Activated naive CD4-positive, alpha-beta T cell treated with anti-CD3 and anti-CD28 coated beads, Interleukin-2, amount 10 ng/mL, durations not matched to agents 7 days and 5 days (primary cell): ENCODE data around the gene DHRSX.

Experiments used
- CTCF ChIA-PET: fragments of 350-600 bp; sonication (Branson Sonifier 250); formaldehyde crosslinking; loops from one replicate; lab custom pipeline; 2021; ENCODE audit warnings: antibody characterized with exemption; lab: Charles Lee
- DNase-seq: peaks from one replicate; pipeline ENCODE4 v3.0.0-alpha.2; 2020
- H3K27ac Mint-ChIP-seq: one replicate; pipeline ENCODE4 v1.8.0; 2021; ENCODE audit warnings: mild to moderate bottlenecking, moderate library complexity, mixed read lengths
- H3K27me3 Mint-ChIP-seq: one replicate; pipeline ENCODE4 v1.8.0; 2021; ENCODE audit warnings: mild to moderate bottlenecking, mixed read lengths
- H3K36me3 Mint-ChIP-seq: one replicate; pipeline ENCODE4 v1.8.0; 2021; ENCODE audit warnings: mixed read lengths
- H3K4me1 Mint-ChIP-seq: one replicate; pipeline ENCODE4 v1.8.0; 2021; ENCODE audit warnings: mixed read lengths
- H3K4me3 Mint-ChIP-seq: one replicate; pipeline ENCODE4 v1.8.0; 2021; ENCODE audit warnings: mild to moderate bottlenecking, moderate library complexity, mixed read lengths
- H3K9me3 Mint-ChIP-seq: one replicate; pipeline ENCODE4 v1.8.0; 2021; ENCODE audit warnings: mixed read lengths

The DHRSX gene

GRCh38 chrX:2410279-2411020, 90.3 kb downstream of the DHRSX start:
- Mint-ChIP-seq H3K27me3 (no peaks in the 10 kb centered on the region), H3K4me1 (no peaks in the 10 kb centered on the region), H3K36me3 (peaks cover 17% of the 10 kb centered on the region), H3K9me3 (peaks cover 9% of the 10 kb centered on the region), H3K4me3 (no peak overlapping the region), H3K27ac (no peak overlapping the region)
- CTCF ChIA-PET, result no interaction called here
- no peak for DNase-seq

- Mint-ChIP-seq H3K27ac (no peak overlapping the region), H3K27me3 (no peaks in the 10 kb centered on the region), H3K4me3 (no peak overlapping the region), H3K4me1 (no peaks in the 10 kb centered on the region), H3K36me3 (peaks cover 18% of the 10 kb centered on the region), H3K9me3 (peaks cover 9% of the 10 kb centered on the region)
- CTCF ChIA-PET, result no interaction called here
- DNase-seq, result no peak
Measured at GRCh38 chrX:2409796-2410195, 91.0 kb downstream of the DHRSX start.

- no peaks in the 10 kb centered on the region for H3K27me3 Mint-ChIP-seq
- H3K27ac Mint-ChIP-seq, result no peak overlapping the region
- no peaks in the 10 kb centered on the region for H3K4me1 Mint-ChIP-seq
- CTCF ChIA-PET, result no interaction called here
- no peak overlapping the region for H3K4me3 Mint-ChIP-seq
- no peak for DNase-seq
- H3K36me3 Mint-ChIP-seq, result peaks cover 21% of the 10 kb centered on the region
- H3K9me3 Mint-ChIP-seq, result peaks cover 9% of the 10 kb centered on the region
Measured at GRCh38 chrX:2408856-2409255, 91.9 kb downstream of the DHRSX start.

GRCh38 chrX:2406891-2407518, 93.8 kb downstream of the DHRSX start:
- CTCF ChIA-PET, result no interaction called here
- Mint-ChIP-seq H3K4me3 (no peak overlapping the region), H3K27me3 (no peaks in the 10 kb centered on the region), H3K36me3 (peaks cover 24% of the 10 kb centered on the region), H3K27ac (no peak overlapping the region), H3K9me3 (peaks cover 9% of the 10 kb centered on the region), H3K4me1 (no peaks in the 10 kb centered on the region)
- no peak for DNase-seq

- Mint-ChIP-seq H3K27ac (no peak overlapping the region), H3K4me1 (no peaks in the 10 kb centered on the region), H3K9me3 (peaks cover 9% of the 10 kb centered on the region), H3K4me3 (no peak overlapping the region), H3K36me3 (peaks cover 29% of the 10 kb centered on the region), H3K27me3 (no peaks in the 10 kb centered on the region)
- DNase-seq, result no peak
- CTCF ChIA-PET, result no interaction called here
Measured at GRCh38 chrX:2404776-2405175, 96.0 kb downstream of the DHRSX start.

- no peak overlapping the region for H3K27ac Mint-ChIP-seq
- no peak overlapping the region for H3K4me3 Mint-ChIP-seq
- no peak for DNase-seq
- H3K27me3 Mint-ChIP-seq, result no peaks in the 10 kb centered on the region
- CTCF ChIA-PET, result no interaction called here
- H3K36me3 Mint-ChIP-seq, result peaks cover 22% of the 10 kb centered on the region
- peaks cover 7% of the 10 kb centered on the region for H3K9me3 Mint-ChIP-seq
- H3K4me1 Mint-ChIP-seq, result no peaks in the 10 kb centered on the region
Measured at GRCh38 chrX:2402361-2402690, 98.5 kb downstream of the DHRSX start.

GRCh38 chrX:2401590-2402360, 99.0 kb downstream of the DHRSX start:
- DNase-seq, result no peak
- Mint-ChIP-seq H3K36me3 (peaks cover 17% of the 10 kb centered on the region), H3K27ac (no peak overlapping the region), H3K4me3 (no peak overlapping the region), H3K27me3 (no peaks in the 10 kb centered on the region), H3K9me3 (peaks cover 3% of the 10 kb centered on the region), H3K4me1 (no peaks in the 10 kb centered on the region)
- CTCF ChIA-PET, result no interaction called here

GRCh38 chrX:2401201-2401589, 99.6 kb downstream of the DHRSX start:
- H3K27ac Mint-ChIP-seq, result no peak overlapping the region
- peaks cover 14% of the 10 kb centered on the region for H3K36me3 Mint-ChIP-seq
- H3K27me3 Mint-ChIP-seq, result no peaks in the 10 kb centered on the region
- CTCF ChIA-PET, result no interaction called here
- H3K9me3 Mint-ChIP-seq, result no peaks in the 10 kb centered on the region
- no peak for DNase-seq
- no peaks in the 10 kb centered on the region for H3K4me1 Mint-ChIP-seq
- H3K4me3 Mint-ChIP-seq, result no peak overlapping the region

GRCh38 chrX:2398064-2398656, 102.6 kb downstream of the DHRSX start:
- Mint-ChIP-seq H3K9me3 (no peaks in the 10 kb centered on the region), H3K4me3 (no peak overlapping the region), H3K27ac (no peak overlapping the region), H3K4me1 (no peaks in the 10 kb centered on the region), H3K27me3 (no peaks in the 10 kb centered on the region), H3K36me3 (peaks cover 9% of the 10 kb centered on the region)
- CTCF ChIA-PET, result no interaction called here
- DNase-seq, result no peak

GRCh38 chrX:2397229-2398063, 103.3 kb downstream of the DHRSX start:
- no peaks in the 10 kb centered on the region for H3K9me3 Mint-ChIP-seq
- H3K27me3 Mint-ChIP-seq, result no peaks in the 10 kb centered on the region
- H3K4me3 Mint-ChIP-seq, result no peak overlapping the region
- CTCF ChIA-PET, result no interaction called here
- H3K36me3 Mint-ChIP-seq, result peaks cover 9% of the 10 kb centered on the region
- H3K4me1 Mint-ChIP-seq, result no peaks in the 10 kb centered on the region
- DNase-seq, result no peak
- H3K27ac Mint-ChIP-seq, result no peak overlapping the region

- peaks cover 16% of the 10 kb centered on the region for H3K36me3 Mint-ChIP-seq
- CTCF ChIA-PET, result no interaction called here
Measured at GRCh38 chrX:2395261-2395992, 105.3 kb downstream of the DHRSX start.

GRCh38 chrX:2391869-2392606, 108.7 kb downstream of the DHRSX start:
- Mint-ChIP-seq H3K27me3 (no peaks in the 10 kb centered on the region), H3K4me3 (no peak overlapping the region), H3K4me1 (no peaks in the 10 kb centered on the region), H3K27ac (no peak overlapping the region), H3K36me3 (peaks cover 17% of the 10 kb centered on the region), H3K9me3 (peaks cover 12% of the 10 kb centered on the region)
- no peak for DNase-seq
- CTCF ChIA-PET, result no interaction called here

More at GRCh38 chrX:2395261-2395992, 105.3 kb downstream of the DHRSX start:
- peaks cover 11% of the 10 kb centered on the region for H3K9me3 Mint-ChIP-seq
- H3K27me3 Mint-ChIP-seq, result no peaks in the 10 kb centered on the region
- H3K4me1 Mint-ChIP-seq, result no peaks in the 10 kb centered on the region
- DNase-seq, result no peak
- H3K27ac Mint-ChIP-seq, result no peak overlapping the region
- H3K4me3 Mint-ChIP-seq, result no peak overlapping the region

GRCh38 chrX:2390754-2391153, 110.0 kb downstream of the DHRSX start:
- H3K4me1 Mint-ChIP-seq, result no peaks in the 10 kb centered on the region
- H3K27me3 Mint-ChIP-seq, result no peaks in the 10 kb centered on the region
- peaks cover 12% of the 10 kb centered on the region for H3K9me3 Mint-ChIP-seq
- H3K4me3 Mint-ChIP-seq, result no peak overlapping the region
- peaks cover 17% of the 10 kb centered on the region for H3K36me3 Mint-ChIP-seq
- CTCF ChIA-PET, result no interaction called here
- DNase-seq, result no peak
- H3K27ac Mint-ChIP-seq, result no peak overlapping the region
